Measurements from ENCODE around the gene STXBP1.

GRCh38 chr9:127586537-127586936 is 25.5 kb upstream of the STXBP1 start:
- TF ChIP-seq TAF1 (IDR thresholded peaks at IDR 0.05; ENCODE audit: borderline replicate concordance, low read depth, low read length) (no peak), POLR2A (IDR thresholded peaks at IDR 0.05; ENCODE audit: low read depth, low read length) (no peak), POLR2AphosphoS5 (IDR thresholded peaks at IDR 0.05; ENCODE audit: low read depth, low read length) (no peak)
